ENCODE measurements around the gene PITX1. TPM values are rescaled to one million over a fixed set of nuclear protein-coding genes. Genes with fewer than 3 reads are reported as not detected.

Gene PITX1
- total and polyA plus RNA-seq, 2 of the 13 experiments (the other 11 are each of a cell fraction or from before 2014, with no cell fraction given) = 11.7 to 20.2 TPM

GRCh38 chr5:135052511-135053145 is 18.6 kb upstream of the PITX1 start:
- Histone ChIP-seq H3K9ac (ENCODE audit: insufficient read depth, low read depth, low read length) (no peak overlapping the region), H2AFZ (ENCODE audit: low read length) (no peak overlapping the region), H3K4me1 (ENCODE audit: insufficient read depth, low read length) (peaks cover 20% of the 10 kb centered on the region), H3K4me3 (replicated peaks in 1 of 3; ENCODE audit: insufficient read depth in 1 of 3, low read depth in 2 of 3, low read length in 3 of 3) (no peak overlapping the region), H3K36me3 (replicated peaks in 1 of 2; ENCODE audit: control insufficient read depth in 1 of 2, insufficient read depth in 2 of 2, low read length in 2 of 2) (no peaks in the 10 kb centered on the region), H3K27ac (ENCODE audit: extremely low read length, insufficient read depth, low read length) (no peak overlapping the region), H3K79me2 (ENCODE audit: insufficient read depth, low read length) (no peaks in the 10 kb centered on the region), H3K4me2 (ENCODE audit: low read depth, low read length) (no peak overlapping the region), H3K9me3 (ENCODE audit: low read length) (no peaks in the 10 kb centered on the region), H3K27me3 (ENCODE audit: control insufficient read depth in 1 of 2, insufficient read depth in 2 of 2, low read length in 2 of 2) (no peaks in the 10 kb centered on the region), H4K20me1 (ENCODE audit: insufficient read depth, low read length) (no peaks in the 10 kb centered on the region)
- in situ Hi-C loops (cut with HindIII; ENCODE audit: extremely low pct_ligation_motif_present, low pct_unique_long_range_greater_than_20kb) (no loop called here), intact Hi-C loops (cut with micrococcal nuclease; ENCODE audit: unreplicated experiment) (no loop called here)
- CTCF ChIA-PET (ENCODE audit: low intra/inter-chr PET ratio, low total read pairs) = no interaction called here
- FAIRE-seq = no peak
- ATAC-seq = no peak
- BruUV-seq (replicated peaks) = no TSS peak
- 92% methylated on average over 4 of the region's 6 CpGs for WGBS (ENCODE audit: low lambda C conversion rate)
- DNase-seq (ENCODE audit: low spot score) = no peak
- POLR2A ChIA-PET = interaction anchor here (3.0 kb wide), 1 partner anchor 18 kb away, joined by 8 read pairs; no protein-coding TSS in a partner anchor
- TF ChIP-seq ZBTB40 (IDR thresholded peaks at IDR 0.05) (no peak), ZBTB40 (CRISPR knock-in tag; IDR thresholded peaks at IDR 0.05) (no peak), PBX2 (CRISPR knock-in tag; IDR thresholded peaks at IDR 0.05) (no peak), NFE2L1 (CRISPR knock-in tag; IDR thresholded peaks at IDR 0.05; ENCODE audit: borderline replicate concordance) (no peak), SOX6 (IDR thresholded peaks at IDR 0.05) (no peak), SOX6 (CRISPR knock-in tag; IDR thresholded peaks at IDR 0.05) (no peak), ESRRA (CRISPR knock-in tag; IDR thresholded peaks at IDR 0.05; ENCODE audit: low read depth) (no peak), POGK (CRISPR knock-in tag; conservative IDR thresholded peaks at IDR 0.05) (no peak)
